ENCODE measurements around the gene VWF.
A peak's percentile ranks its signal among the peaks of the same experiment; 100 is the strongest.
"Not testable (repeated sequence)": the region's sequence is repeated elsewhere in the genome, so short reads cannot be mapped to it uniquely, and the experiment has no call there.

VWF gene

GRCh38 chr12:6143303-6143675 lies 18.8 kb upstream of the VWF start:
- DNase-seq = no peak

GRCh38 chr12:6142368-6143302 lies 18.2 kb upstream of the VWF start:
- not testable (repeated sequence) for DNase-seq

GRCh38 chr12:6141731-6142367 lies 17.4 kb upstream of the VWF start:
- DNase-seq = not testable (repeated sequence)

- DNase-seq = peak; percentile 22 to 64
Observed at GRCh38 chr12:6140651-6141447, 16.4 kb upstream of the VWF start.

- DNase-seq = no peak
Observed at GRCh38 chr12:6135071-6135470, 10.6 kb upstream of the VWF start.

GRCh38 chr12:6133642-6134041 lies 9.2 kb upstream of the VWF start:
- no peak for DNase-seq

- no peak for DNase-seq
Observed at GRCh38 chr12:6132496-6132895, 8.0 kb upstream of the VWF start.

GRCh38 chr12:6125310-6125608 lies 789 bp upstream of the VWF start:
- no peak for DNase-seq

GRCh38 chr12:6123258-6123657 lies 1.2 kb downstream of the VWF start:
- no peak for DNase-seq

- no peak for DNase-seq
Observed at GRCh38 chr12:6122201-6122600, 2.3 kb downstream of the VWF start.

- no peak for DNase-seq
Observed at GRCh38 chr12:6120796-6121473, 3.5 kb downstream of the VWF start.

GRCh38 chr12:6118891-6119568 lies 5.4 kb downstream of the VWF start:
- no peak for DNase-seq

GRCh38 chr12:6116471-6117021 lies 7.9 kb downstream of the VWF start:
- DNase-seq = no peak

GRCh38 chr12:6115389-6115788 lies 9.1 kb downstream of the VWF start:
- DNase-seq = no peak

- DNase-seq = no peak
Observed at GRCh38 chr12:6114476-6114870, 10.0 kb downstream of the VWF start.

GRCh38 chr12:6113691-6114475 lies 10.6 kb downstream of the VWF start:
- DNase-seq = no peak

- no peak for DNase-seq
Observed at GRCh38 chr12:6112004-6112403, 12.5 kb downstream of the VWF start.

- no peak for DNase-seq
Observed at GRCh38 chr12:6110006-6110405, 14.5 kb downstream of the VWF start.

GRCh38 chr12:6106218-6106617 lies 18.3 kb downstream of the VWF start:
- no peak for DNase-seq

GRCh38 chr12:6104842-6105241 lies 19.6 kb downstream of the VWF start:
- DNase-seq = no peak

- DNase-seq = no peak
Observed at GRCh38 chr12:6104027-6104426, 20.4 kb downstream of the VWF start.

Measured in CD4-positive, alpha-beta T cell treated with Interleukin-1 beta for 1 hour (primary cell).